ENCODE data around the gene MAML2. TPM values are rescaled to one million over a fixed set of nuclear protein-coding genes. Genes with fewer than 3 reads are reported as not detected.

Gene MAML2
- polyA plus RNA-seq, 1 of the 3 experiments (the other 2 are of a cell fraction), result 20.1 TPM

GRCh38 chr11:96323642-96323985, 19.4 kb downstream of the MAML2 start:
- H3F3A ChIP-seq (replicated peaks; ENCODE audit: insufficient read depth), result peaks cover 32% of the 10 kb centered on the region
- no peaks in the 10 kb centered on the region for H3K9me3 ChIP-seq
- H3K36me3 ChIP-seq (replicated peaks in 1 of 2; ENCODE audit: control insufficient read depth in 1 of 2, insufficient read depth in 2 of 2, low read length in 1 of 2), result peaks cover 3 to 20% of the 10 kb centered on the region in 2 experiments
- 90% methylated on average over 6 of the region's 6 CpGs for WGBS (ENCODE audit: low lambda C conversion rate)
- peaks cover 8 to 42% of the 10 kb centered on the region in 2 experiments; a peak in 3 of 4 replicates for H3K4me1 ChIP-seq (ENCODE audit: control insufficient read depth in 1 of 2, insufficient read depth in 2 of 2, low read depth in 1 of 2, low read length in 1 of 2)
- peaks cover 100% of the 10 kb centered on the region for H3K79me2 ChIP-seq (ENCODE audit: insufficient read depth)
- DNase-seq, result no peak
- no peak overlapping the region for H3K27ac ChIP-seq (ENCODE audit: low read depth in 2 of 2, low read length in 1 of 2)
- no peak overlapping the region for H3K9ac ChIP-seq
- no peak overlapping the region for H3K4me3 ChIP-seq (ENCODE audit: low read depth in 2 of 2, low read length in 1 of 2)
- TF ChIP-seq NRF1 (IDR thresholded peaks at IDR 0.05; ENCODE audit: low read depth, low read length), result no peak
- TF ChIP-seq FOXM1 (IDR thresholded peaks at IDR 0.05; ENCODE audit: low read depth), result no peak
- no peak for TF ChIP-seq ZBTB33 (IDR thresholded peaks at IDR 0.05; ENCODE audit: borderline replicate concordance, low read depth)
- no peak for TF ChIP-seq CHD2 (IDR thresholded peaks at IDR 0.05; ENCODE audit: low read length, partially characterized antibody)
- no peak for TF ChIP-seq USF2 (IDR thresholded peaks at IDR 0.05; ENCODE audit: borderline replicate concordance, low read depth, low read length)
- TF ChIP-seq TEAD4 (IDR thresholded peaks at IDR 0.05; ENCODE audit: borderline replicate concordance, insufficient read depth), result no peak
- no peak for TF ChIP-seq NFIC (IDR thresholded peaks at IDR 0.05; ENCODE audit: borderline replicate concordance)
- no peak for TF ChIP-seq MEF2A (IDR thresholded peaks at IDR 0.05; ENCODE audit: borderline replicate concordance, low read depth)
- no peak for TF ChIP-seq RXRA (IDR thresholded peaks at IDR 0.05; ENCODE audit: borderline replicate concordance, low read depth)
- TF ChIP-seq RAD21 (IDR thresholded peaks at IDR 0.05; ENCODE audit: low read length), result no peak
- TF ChIP-seq SIN3A (IDR thresholded peaks at IDR 0.05; ENCODE audit: borderline replicate concordance, low read depth, low read length), result no peak
- no peak for TF ChIP-seq PBX3 (IDR thresholded peaks at IDR 0.05)
- TF ChIP-seq GATA2 (CRISPR knock-in tag; IDR thresholded peaks at IDR 0.05), result no peak
- TF ChIP-seq JUND (IDR thresholded peaks at IDR 0.05), result no peak
- TF ChIP-seq TCF12 (IDR thresholded peaks at IDR 0.05), result no peak
- no peak for TF ChIP-seq CTCF (IDR thresholded peaks at IDR 0.05)
- TF ChIP-seq RFX5 (IDR thresholded peaks at IDR 0.05; ENCODE audit: low read length), result no peak
- no peak for TF ChIP-seq RCOR1 (IDR thresholded peaks at IDR 0.05; ENCODE audit: low read length)
- TF ChIP-seq GABPA (IDR thresholded peaks at IDR 0.05; ENCODE audit: low read depth), result no peak
- H3K9me2 ChIP-seq, result no peaks in the 10 kb centered on the region
- H3K27me3 ChIP-seq (ENCODE audit: insufficient read depth), result no peaks in the 10 kb centered on the region
- H4K20me1 ChIP-seq (ENCODE audit: insufficient read depth), result no peaks in the 10 kb centered on the region; the same call in 1 of the 2 replicates
- H2AFZ ChIP-seq (ENCODE audit: low read depth), result no peak overlapping the region
- CTCF ChIA-PET, result no interaction called here
- H3K4me2 ChIP-seq, result no peak overlapping the region
- POLR2A ChIA-PET, result no interaction called here

All from SK-N-SH (cell line).